ENCODE results near the gene MIPOL1. TPM values are rescaled to one million over a fixed set of nuclear protein-coding genes. Genes with fewer than 3 reads are reported as not detected.

MIPOL1 gene
- total RNA-seq, 2 donors from 2014 or later = 0.67 to 1.5 TPM

- no peak for ATAC-seq (replicated peaks)
- no peaks in the 10 kb centered on the region for H3K36me3 Mint-ChIP-seq (ENCODE audit: low read depth)
- no peak overlapping the region for H3K27ac Mint-ChIP-seq
- peaks cover 10% of the 10 kb centered on the region for H3K9me3 Mint-ChIP-seq
- no peaks in the 10 kb centered on the region for H3K4me1 Mint-ChIP-seq
- no peaks in the 10 kb centered on the region for H3K27me3 Mint-ChIP-seq
- H3K4me3 Mint-ChIP-seq = no peak overlapping the region
Observed at GRCh38 chr14:37480446-37481290, 282.9 kb downstream of the MIPOL1 start.

- Mint-ChIP-seq H3K9me3 (peaks cover 8% of the 10 kb centered on the region), H3K36me3 (ENCODE audit: low read depth) (no peaks in the 10 kb centered on the region), H3K27ac (no peak overlapping the region), H3K4me1 (no peaks in the 10 kb centered on the region), H3K4me3 (no peak overlapping the region), H3K27me3 (no peaks in the 10 kb centered on the region)
- no peak for ATAC-seq (replicated peaks)
Observed at GRCh38 chr14:37482428-37482827, 284.7 kb downstream of the MIPOL1 start.

- ATAC-seq (replicated peaks) = no peak
- Mint-ChIP-seq H3K36me3 (ENCODE audit: low read depth) (no peaks in the 10 kb centered on the region), H3K4me1 (no peaks in the 10 kb centered on the region), H3K9me3 (peaks cover 13% of the 10 kb centered on the region), H3K4me3 (no peak overlapping the region), H3K27ac (no peak overlapping the region), H3K27me3 (no peaks in the 10 kb centered on the region)
Observed at GRCh38 chr14:37483672-37484071, 285.9 kb downstream of the MIPOL1 start.

- H3K9me3 Mint-ChIP-seq = peaks cover 12% of the 10 kb centered on the region
- H3K36me3 Mint-ChIP-seq (ENCODE audit: low read depth) = no peaks in the 10 kb centered on the region
Observed at GRCh38 chr14:37490607-37491006, 292.9 kb downstream of the MIPOL1 start.

GRCh38 chr14:37491076-37491475 lies 293.3 kb downstream of the MIPOL1 start:
- Mint-ChIP-seq H3K9me3 (peaks cover 12% of the 10 kb centered on the region), H3K27me3 (no peaks in the 10 kb centered on the region), H3K27ac (no peak overlapping the region), H3K36me3 (ENCODE audit: low read depth) (no peaks in the 10 kb centered on the region), H3K4me1 (no peaks in the 10 kb centered on the region), H3K4me3 (no peak overlapping the region)
- ATAC-seq (replicated peaks) = no peak

More at GRCh38 chr14:37490607-37491006, 292.9 kb downstream of the MIPOL1 start:
- Mint-ChIP-seq H3K4me1 (no peaks in the 10 kb centered on the region), H3K4me3 (no peak overlapping the region), H3K27me3 (no peaks in the 10 kb centered on the region), H3K27ac (no peak overlapping the region)
- no peak for ATAC-seq (replicated peaks)

- H3K4me1 Mint-ChIP-seq = no peaks in the 10 kb centered on the region
- H3K4me3 Mint-ChIP-seq = no peak overlapping the region
- ATAC-seq (replicated peaks) = no peak
- H3K36me3 Mint-ChIP-seq (ENCODE audit: low read depth) = no peaks in the 10 kb centered on the region
- peaks cover 7% of the 10 kb centered on the region for H3K9me3 Mint-ChIP-seq
- H3K27me3 Mint-ChIP-seq = no peaks in the 10 kb centered on the region
- H3K27ac Mint-ChIP-seq = no peak overlapping the region
Observed at GRCh38 chr14:37493606-37494005, 295.9 kb downstream of the MIPOL1 start.

- Mint-ChIP-seq H3K36me3 (ENCODE audit: low read depth) (no peaks in the 10 kb centered on the region), H3K4me3 (no peak overlapping the region), H3K27ac (no peak overlapping the region), H3K27me3 (no peaks in the 10 kb centered on the region), H3K9me3 (peaks cover 4% of the 10 kb centered on the region), H3K4me1 (no peaks in the 10 kb centered on the region)
- no peak for ATAC-seq (replicated peaks)
Observed at GRCh38 chr14:37497422-37497821, 299.7 kb downstream of the MIPOL1 start.

- Mint-ChIP-seq H3K27me3 (no peaks in the 10 kb centered on the region), H3K4me3 (no peak overlapping the region), H3K9me3 (peaks cover 12% of the 10 kb centered on the region), H3K36me3 (ENCODE audit: low read depth) (no peaks in the 10 kb centered on the region), H3K27ac (no peak overlapping the region), H3K4me1 (no peaks in the 10 kb centered on the region)
- no peak for ATAC-seq (replicated peaks)
Observed at GRCh38 chr14:37501877-37502276, 304.1 kb downstream of the MIPOL1 start.

- Mint-ChIP-seq H3K27ac (no peak overlapping the region), H3K4me3 (no peak overlapping the region), H3K36me3 (ENCODE audit: low read depth) (no peaks in the 10 kb centered on the region), H3K9me3 (peaks cover 8% of the 10 kb centered on the region), H3K27me3 (no peaks in the 10 kb centered on the region), H3K4me1 (no peaks in the 10 kb centered on the region)
- ATAC-seq (replicated peaks) = no peak
Observed at GRCh38 chr14:37508503-37508902, 310.8 kb downstream of the MIPOL1 start.

GRCh38 chr14:37512173-37512572 lies 314.4 kb downstream of the MIPOL1 start:
- Mint-ChIP-seq H3K9me3 (peaks cover 5% of the 10 kb centered on the region), H3K4me3 (no peak overlapping the region), H3K27me3 (no peaks in the 10 kb centered on the region), H3K27ac (no peak overlapping the region), H3K4me1 (no peaks in the 10 kb centered on the region), H3K36me3 (ENCODE audit: low read depth) (no peaks in the 10 kb centered on the region)
- no peak for ATAC-seq (replicated peaks)

GRCh38 chr14:37515771-37516170 lies 318.0 kb downstream of the MIPOL1 start:
- H3K9me3 Mint-ChIP-seq = peaks cover 5% of the 10 kb centered on the region
- no peak overlapping the region for H3K27ac Mint-ChIP-seq
- no peaks in the 10 kb centered on the region for H3K4me1 Mint-ChIP-seq
- no peaks in the 10 kb centered on the region for H3K27me3 Mint-ChIP-seq
- no peaks in the 10 kb centered on the region for H3K36me3 Mint-ChIP-seq (ENCODE audit: low read depth)
- no peak overlapping the region for H3K4me3 Mint-ChIP-seq
- no peak for ATAC-seq (replicated peaks)

- Mint-ChIP-seq H3K27me3 (no peaks in the 10 kb centered on the region), H3K4me1 (no peaks in the 10 kb centered on the region), H3K4me3 (no peak overlapping the region), H3K27ac (no peak overlapping the region), H3K9me3 (peaks cover 5% of the 10 kb centered on the region), H3K36me3 (ENCODE audit: low read depth) (no peaks in the 10 kb centered on the region)
- ATAC-seq (replicated peaks) = no peak
Observed at GRCh38 chr14:37526994-37527393, 329.3 kb downstream of the MIPOL1 start.

GRCh38 chr14:37539992-37540391 lies 342.3 kb downstream of the MIPOL1 start:
- Mint-ChIP-seq H3K27me3 (no peaks in the 10 kb centered on the region), H3K36me3 (ENCODE audit: low read depth) (no peaks in the 10 kb centered on the region), H3K27ac (no peak overlapping the region), H3K4me3 (no peak overlapping the region), H3K4me1 (no peaks in the 10 kb centered on the region), H3K9me3 (peaks cover 8% of the 10 kb centered on the region)
- ATAC-seq (replicated peaks) = no peak

- peaks cover 1% of the 10 kb centered on the region for H3K9me3 Mint-ChIP-seq
- ATAC-seq (replicated peaks) = no peak
- H3K27me3 Mint-ChIP-seq = no peaks in the 10 kb centered on the region
- no peaks in the 10 kb centered on the region for H3K4me1 Mint-ChIP-seq
- no peak overlapping the region for H3K4me3 Mint-ChIP-seq
- no peak overlapping the region for H3K27ac Mint-ChIP-seq
- H3K36me3 Mint-ChIP-seq (ENCODE audit: low read depth) = no peaks in the 10 kb centered on the region
Observed at GRCh38 chr14:37544407-37544806, 346.7 kb downstream of the MIPOL1 start.

GRCh38 chr14:37545174-37545573 lies 347.4 kb downstream of the MIPOL1 start:
- Mint-ChIP-seq H3K27ac (no peak overlapping the region), H3K4me3 (no peak overlapping the region), H3K9me3 (no peaks in the 10 kb centered on the region), H3K4me1 (no peaks in the 10 kb centered on the region), H3K27me3 (no peaks in the 10 kb centered on the region), H3K36me3 (ENCODE audit: low read depth) (no peaks in the 10 kb centered on the region)
- no peak for ATAC-seq (replicated peaks)
